ACC112 (cell line): ENCODE data around the gene ARID4A.
"Not testable (repeated sequence)": the region's sequence is repeated elsewhere in the genome, so short reads cannot be mapped to it uniquely, and the experiment has no call there.

Source experiments
- H2AFZ ChIP-seq: fragments of 200-600 bp; sonication (generic); one replicate; pipeline ENCODE4 v1.6.0; 2017; ENCODE audit warnings: antibody characterized with exemption, low read length; ENCODE audit not compliant: unreplicated experiment
- H3K27ac ChIP-seq: fragments of 200-600 bp; sonication (generic); 2 replicates; pipeline ENCODE4 v1.5.1; 2014; ENCODE audit warnings: low read depth, mild to moderate bottlenecking, antibody characterized with exemption, low read length, moderate library complexity
- H3K27me3 ChIP-seq: fragments of 200-600 bp; sonication (generic); 2 replicates; pipeline ENCODE4 v1.6.1; 2014; ENCODE audit warnings: mild to moderate bottlenecking, antibody characterized with exemption, low read length, moderate library complexity, mixed read lengths; ENCODE audit not compliant: insufficient read depth
- H3K36me3 ChIP-seq: fragments of 200-600 bp; sonication (generic); 2 replicates; pipeline ENCODE4 v1.6.1; 2016; ENCODE audit warnings: mild to moderate bottlenecking, antibody characterized with exemption, low read length, moderate library complexity, mixed read lengths; ENCODE audit not compliant: insufficient read depth
- H3K4me1 ChIP-seq: fragments of 200-600 bp; sonication (generic); one replicate; pipeline ENCODE4 v1.6.1; 2016; ENCODE audit warnings: low read length, mixed read lengths; ENCODE audit not compliant: insufficient read depth, unreplicated experiment, control insufficient read depth
- H3K4me3 ChIP-seq: fragments of 200-600 bp; sonication (generic); 2 replicates; pipeline ENCODE4 v1.5.1; 2014; ENCODE audit warnings: mild to moderate bottlenecking, low read depth, low read length
- H3K79me2 ChIP-seq: fragments of 200-600 bp; sonication (generic); one replicate; pipeline ENCODE4 v1.6.0; 2016; ENCODE audit warnings: low read length; ENCODE audit not compliant: control insufficient read depth, unreplicated experiment, insufficient read depth

The ARID4A gene

GRCh38 chr14:58398895-58399294 lies 100.5 kb downstream of the ARID4A start:
- peaks cover 10% of the 10 kb centered on the region for H3K4me1 ChIP-seq
- H3K27me3 ChIP-seq, result no peaks in the 10 kb centered on the region
- H3K27ac ChIP-seq, result no peak overlapping the region
- no peaks in the 10 kb centered on the region for H3K36me3 ChIP-seq
- no peaks in the 10 kb centered on the region for H3K79me2 ChIP-seq
- H2AFZ ChIP-seq, result no peak overlapping the region
- H3K4me3 ChIP-seq, result no peak overlapping the region

- Histone ChIP-seq H2AFZ (no peak overlapping the region), H3K4me3 (no peak overlapping the region), H3K79me2 (no peaks in the 10 kb centered on the region), H3K36me3 (no peaks in the 10 kb centered on the region), H3K27me3 (no peaks in the 10 kb centered on the region), H3K27ac (no peak overlapping the region), H3K4me1 (no peaks in the 10 kb centered on the region)
These were observed 103.2 kb downstream of the ARID4A start for GRCh38 chr14:58401587-58401986.

- Histone ChIP-seq H3K79me2 (peaks cover 4% of the 10 kb centered on the region), H3K36me3 (peaks cover 25% of the 10 kb centered on the region), H3K4me1 (no peaks in the 10 kb centered on the region), H3K27ac (no peak overlapping the region), H2AFZ (no peak overlapping the region), H3K4me3 (no peak overlapping the region), H3K27me3 (no peaks in the 10 kb centered on the region)
These were observed 110.4 kb downstream of the ARID4A start for GRCh38 chr14:58408681-58409215.

GRCh38 chr14:58414845-58415244 lies 116.5 kb downstream of the ARID4A start:
- Histone ChIP-seq H3K79me2 (peaks cover 31% of the 10 kb centered on the region), H3K4me3 (no peak overlapping the region), H3K36me3 (peaks cover 27% of the 10 kb centered on the region), H3K27me3 (no peaks in the 10 kb centered on the region), H2AFZ (no peak overlapping the region), H3K4me1 (no peaks in the 10 kb centered on the region), H3K27ac (no peak overlapping the region)

- no peaks in the 10 kb centered on the region for H3K27me3 ChIP-seq
- no peak overlapping the region for H2AFZ ChIP-seq
- H3K36me3 ChIP-seq, result peaks cover 18% of the 10 kb centered on the region
- H3K4me3 ChIP-seq, result no peak overlapping the region
- peaks cover 38% of the 10 kb centered on the region for H3K79me2 ChIP-seq
- H3K27ac ChIP-seq, result no peak overlapping the region
- H3K4me1 ChIP-seq, result no peaks in the 10 kb centered on the region
These were observed 117.5 kb downstream of the ARID4A start for GRCh38 chr14:58415636-58416547.

- peaks cover 46% of the 10 kb centered on the region for H3K79me2 ChIP-seq
- H3K27me3 ChIP-seq, H3K4me1 ChIP-seq, H3K4me3 ChIP-seq, H2AFZ ChIP-seq, H3K27ac ChIP-seq: not testable (repeated sequence)
- H3K36me3 ChIP-seq, result peaks cover 22% of the 10 kb centered on the region
These were observed 118.6 kb downstream of the ARID4A start for GRCh38 chr14:58416934-58417333.
